Right lobe of liver (tissue), 6 donors: ENCODE measurements around the gene CDO1. TPM values are rescaled to one million over a fixed set of nuclear protein-coding genes. Genes with fewer than 3 reads are reported as not detected.
A peak's percentile ranks its signal among the peaks of the same experiment; 100 is the strongest.

Experiments
- ATAC-seq, 4 donors: fragments of 200-7000 bp; cut with Tn5 transposase; one replicate each; pipeline ENCODE4 v1.9.1; 2020; ENCODE audit warnings: mild to moderate bottlenecking in 4 of 4, moderate library complexity in 4 of 4
- DNase-seq, 3 donors: peaks; one replicate each; pipeline ENCODE4 v3.0.0-alpha.2; 2020
- H3K27ac ChIP-seq, 3 donors: fragments of 200-600 bp; one replicate each; pipeline ENCODE4 v1.8.0; 2022
- H3K27me3 ChIP-seq, 2 donors: fragments of 200-600 bp; one replicate each; pipeline ENCODE4 v1.8.0; 2022
- H3K36me3 ChIP-seq, 4 donors: fragments of 200-600 bp; sonication (generic) in 1 of 4; one replicate each; pipeline versions ENCODE4 v1.5.1 to v1.8.0; 2017 to 2022; ENCODE audit warnings: control low read depth in 1 of 4
- H3K4me1 ChIP-seq, 4 donors: fragments of 200-600 bp; sonication (generic) in 1 of 4; one replicate each; pipeline versions ENCODE4 v1.5.1 to v1.8.0; 2017 to 2022; ENCODE audit warnings: control low read depth in 1 of 4
- H3K4me3 ChIP-seq, 3 donors: fragments of 200-600 bp; one replicate each; pipeline ENCODE4 v1.8.0; 2022
- H3K9me3 ChIP-seq, 4 donors: fragments of 200-600 bp; sonication (generic) in 1 of 4; one replicate each; pipeline versions ENCODE4 v1.5.1 to v1.8.0; 2017 to 2022; ENCODE audit warnings: control low read depth in 1 of 4
- POLR2A ChIP-seq: fragments of 450-650 bp; IDR thresholded peaks from one replicate; pipeline ENCODE4 v1.6.1; 2017; ENCODE audit warnings: antibody characterized with exemption, mild to moderate bottlenecking
- WGBS: methylation state at CpG from one replicate; pipeline ENCODE4 v1.1.6; 2018; ENCODE audit warnings: low coverage, low lambda C conversion rate; ENCODE audit not compliant: insufficient coverage; ENCODE audit errors: missing lambda C conversion rate; 5-methylcytosine and 5-hydroxymethylcytosine counted together
- intact Hi-C, 2 donors: fragments of 100-400 bp; cut with DNase I; formaldehyde crosslinking; loops; one replicate each; pipeline versions ENCODE4 v1.11.2 to v1.14.1; 2022
- small RNA-seq, 2 experiments: library from RNA; depleted of rRNA; stranded (forward); fragments of <200 nt; gene quantifications; one replicate each; pipeline ENCODE3, GENCODE V24; 2016
- total RNA-seq, 6 experiments: library from RNA; depleted of rRNA in 2 of 6; stranded (reverse); fragments of >200 nt in 2 of 6; fragmentation: NEBNext Ultra II Directional in 3 of 6; extraction: Animal tissue kit (Norgen Biotek cat#: 25700) in 3 of 6; gene quantifications; one replicate each; pipeline versions ENCODE4 v1.1.0 to v1.2.4, GENCODE V29; 2016 to 2023
- TF ChIP-seq, protein P1 (sequence below), 4 donors: fragments of 200-600 bp in 3 of 4; fragments of 450-650 bp in 1 of 4; IDR thresholded peaks; one replicate each; pipeline versions ENCODE4 v1.5.1 to v1.8.0; 2016 to 2022; ENCODE audit warnings: antibody characterized with exemption in 4 of 4, mild to moderate bottlenecking in 2 of 4
- donor health status: DM: no; HTN: yes; CAD: no.
- donor health status: DM: no; HTN: no; CAD: no.
- donor health status: DM: no; HTN: no; CAD: no.
- donor health status: DM: no; HTN: yes; CAD: no.
- donor health status: DM: no; HTN: yes; CAD: no.

CDO1 gene
- total RNA-seq, 6 experiments from 2014 or later, result 98.9 to 260 (median 154) TPM

DNA sequence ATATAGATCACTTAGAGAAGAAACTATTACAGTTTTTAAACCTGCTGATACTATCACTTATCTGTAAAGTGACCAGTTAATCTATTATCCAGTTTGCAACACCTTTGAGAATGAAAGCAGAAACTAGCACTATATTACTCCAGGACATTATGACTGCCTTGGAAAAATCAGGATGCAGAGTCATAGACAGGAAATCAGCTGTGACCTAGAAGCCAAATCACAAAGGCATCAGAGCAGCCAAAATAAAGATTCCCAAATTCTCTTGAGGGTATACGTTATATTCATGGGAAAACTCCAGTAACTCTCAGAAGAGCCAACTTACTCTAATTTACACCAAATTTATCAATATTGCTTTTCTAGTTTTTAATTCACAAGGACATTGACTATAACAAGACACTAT lies 49.9 kb downstream of the CDO1 start:
- TF ChIP-seq, protein P1, sequence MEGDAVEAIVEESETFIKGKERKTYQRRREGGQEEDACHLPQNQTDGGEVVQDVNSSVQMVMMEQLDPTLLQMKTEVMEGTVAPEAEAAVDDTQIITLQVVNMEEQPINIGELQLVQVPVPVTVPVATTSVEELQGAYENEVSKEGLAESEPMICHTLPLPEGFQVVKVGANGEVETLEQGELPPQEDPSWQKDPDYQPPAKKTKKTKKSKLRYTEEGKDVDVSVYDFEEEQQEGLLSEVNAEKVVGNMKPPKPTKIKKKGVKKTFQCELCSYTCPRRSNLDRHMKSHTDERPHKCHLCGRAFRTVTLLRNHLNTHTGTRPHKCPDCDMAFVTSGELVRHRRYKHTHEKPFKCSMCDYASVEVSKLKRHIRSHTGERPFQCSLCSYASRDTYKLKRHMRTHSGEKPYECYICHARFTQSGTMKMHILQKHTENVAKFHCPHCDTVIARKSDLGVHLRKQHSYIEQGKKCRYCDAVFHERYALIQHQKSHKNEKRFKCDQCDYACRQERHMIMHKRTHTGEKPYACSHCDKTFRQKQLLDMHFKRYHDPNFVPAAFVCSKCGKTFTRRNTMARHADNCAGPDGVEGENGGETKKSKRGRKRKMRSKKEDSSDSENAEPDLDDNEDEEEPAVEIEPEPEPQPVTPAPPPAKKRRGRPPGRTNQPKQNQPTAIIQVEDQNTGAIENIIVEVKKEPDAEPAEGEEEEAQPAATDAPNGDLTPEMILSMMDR (IDR thresholded peaks at IDR 0.05), result no peak
- no peak for TF ChIP-seq POLR2A
- no peaks in the 10 kb centered on the region for H3K27me3 ChIP-seq
- H3K4me3 ChIP-seq, result no peak overlapping the region
- no peak for ATAC-seq
- intact Hi-C loops, result no loop called here
- 67% methylated on average over 1 of the region's 1 CpG for WGBS
- no peaks in the 10 kb centered on the region for H3K9me3 ChIP-seq
- H3K27ac ChIP-seq, result no peak overlapping the region
- no peaks in the 10 kb centered on the region for H3K4me1 ChIP-seq
- no peaks in the 10 kb centered on the region for H3K36me3 ChIP-seq
- no peak for DNase-seq

DNA sequence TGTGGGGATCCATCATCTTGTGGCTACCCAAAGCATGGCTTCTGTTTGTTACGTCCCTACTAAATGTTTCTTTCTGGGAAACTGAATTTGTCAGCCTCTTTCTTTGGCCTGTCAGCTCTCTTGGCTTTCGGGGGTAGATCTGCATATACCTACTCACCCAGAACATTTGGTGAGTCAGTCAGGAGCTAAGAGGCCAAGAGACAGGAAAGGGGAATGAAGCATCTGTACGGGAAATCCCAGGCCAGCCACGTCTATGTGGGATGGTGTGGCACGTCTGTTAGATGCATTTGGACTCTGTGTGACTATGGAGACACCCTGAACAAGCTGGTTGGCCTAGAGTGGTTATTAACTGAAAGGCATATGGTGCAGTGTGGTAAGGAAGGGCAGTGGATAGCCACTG lies 58.1 kb downstream of the CDO1 start:
- peak in 2 of 4 donors; percentile 17 to 33 for ATAC-seq
- TF ChIP-seq POLR2A, result no peak
- TF ChIP-seq, protein P1 (IDR thresholded peaks at IDR 0.05), result no peak
- intact Hi-C loops, result no loop called here

DNA sequence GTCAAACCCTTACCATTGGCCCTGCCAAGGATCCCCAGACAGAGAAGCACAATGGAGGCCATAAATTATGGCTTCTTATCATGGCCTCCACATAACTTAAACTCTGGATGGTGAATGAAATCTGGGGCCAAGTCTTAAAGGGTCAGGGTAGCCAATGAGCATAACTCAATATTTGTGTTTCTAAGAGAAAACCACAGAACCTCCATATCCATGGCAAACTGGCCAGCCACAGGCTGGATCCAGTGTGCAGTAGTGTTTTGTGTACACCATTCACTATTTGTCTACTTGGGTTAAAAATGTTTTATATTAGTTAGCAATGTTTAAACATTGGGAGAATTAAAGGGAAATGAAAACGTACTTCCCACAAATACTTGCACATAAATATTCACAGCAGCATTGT lies 60.8 kb downstream of the CDO1 start:
- intact Hi-C loops, result no loop called here
- Histone ChIP-seq H3K9me3 (no peaks in the 10 kb centered on the region), H3K4me1 (no peaks in the 10 kb centered on the region), H3K36me3 (peaks cover 0 to 7% (median 0%) of the 10 kb centered on the region in 4 donors), H3K27me3 (no peaks in the 10 kb centered on the region), H3K4me3 (no peak overlapping the region), H3K27ac (no peak overlapping the region)
- 69% methylated on average over 1 of the region's 1 CpG for WGBS
- TF ChIP-seq, protein P1 (IDR thresholded peaks at IDR 0.05), result no peak
- TF ChIP-seq POLR2A, result no peak
- ATAC-seq (no peak), DNase-seq (no peak)

More for the DNA sequence above, 58.1 kb downstream of the CDO1 start:
- DNase-seq, result no peak
- no peaks in the 10 kb centered on the region for H3K4me1 ChIP-seq
- WGBS, result 66% methylated on average over 4 of the region's 5 CpGs
- H3K27me3 ChIP-seq, result no peaks in the 10 kb centered on the region
- H3K27ac ChIP-seq, result no peak overlapping the region
- H3K9me3 ChIP-seq, result no peaks in the 10 kb centered on the region
- H3K36me3 ChIP-seq, result peaks cover 0 to 7% (median 0%) of the 10 kb centered on the region in 4 donors
- no peak overlapping the region for H3K4me3 ChIP-seq

Small RNAs within 50 kb of the gene (small RNA-seq; reads per million reads assigned to genes)
- gene RNU2-49P, result 0 reads per million in 2 experiments

Other genes with a start within 250 kb of the CDO1 start
- 1 to 10 TPM in 4 of 6 experiments, under 1 TPM in 2; 0.31 to 2.3 (median 2.1) TPM for gene TICAM2, start 214.2 kb downstream of the CDO1 start, total RNA-seq
- gene TMED7, start 190.6 kb downstream of the CDO1 start, total RNA-seq, result 100 to 1,000 TPM in 2 of 6 experiments, 10 to 100 TPM in 4; 69.8 to 103 (median 91.7) TPM
- 10 to 100 TPM; 18.4 to 32.4 (median 21.8) TPM for gene ATG12, start 24.9 kb upstream of the CDO1 start, total RNA-seq
- gene AP3S1, start 25.3 kb upstream of the CDO1 start, total RNA-seq, result 10 to 100 TPM; 27.8 to 51.0 (median 40.4) TPM
- under 1 TPM in 2 of 6 experiments, not detected in 4; 0.07 to 0.11 TPM for gene LVRN, start 145.8 kb upstream of the CDO1 start, total RNA-seq
- gene ARL14EPL, start 215.8 kb upstream of the CDO1 start, total RNA-seq, result not detected